GM11168 (cell line): ENCODE results near the gene GALNTL6.

Experiments used
- in situ Hi-C: fragments of 300-500 bp; cut with MboI; formaldehyde crosslinking; loops from one replicate; pipeline ENCODE4 v1.12.0; 2022; ENCODE audit warnings: low sequenced_read_pairs; ENCODE audit not compliant: unreplicated experiment

Gene GALNTL6

GRCh38 chr4:172989984-172990820, 1177.0 kb downstream of the GALNTL6 start:
- in situ Hi-C loops: no loop called here

GRCh38 chr4:172992648-172993378, 1179.6 kb downstream of the GALNTL6 start:
- in situ Hi-C loops: no loop called here

GRCh38 chr4:172995161-172995560, 1182.0 kb downstream of the GALNTL6 start:
- in situ Hi-C loops: no loop called here

- in situ Hi-C loops: no loop called here
These were observed 1182.5 kb downstream of the GALNTL6 start for GRCh38 chr4:172995704-172996103.

GRCh38 chr4:172996571-172997216, 1183.5 kb downstream of the GALNTL6 start:
- in situ Hi-C loops: no loop called here

- in situ Hi-C loops: no loop called here
These were observed 1184.0 kb downstream of the GALNTL6 start for GRCh38 chr4:172997217-172997609.

- in situ Hi-C loops: no loop called here
These were observed 1184.7 kb downstream of the GALNTL6 start for GRCh38 chr4:172997856-172998255.

- in situ Hi-C loops: no loop called here
These were observed 1185.6 kb downstream of the GALNTL6 start for GRCh38 chr4:172998527-172999469.

- in situ Hi-C loops: no loop called here
These were observed 1188.4 kb downstream of the GALNTL6 start for GRCh38 chr4:173001571-173001970.

- in situ Hi-C loops: no loop called here
These were observed 1189.8 kb downstream of the GALNTL6 start for GRCh38 chr4:173002830-173003561.

GRCh38 chr4:173005912-173006633, 1192.9 kb downstream of the GALNTL6 start:
- in situ Hi-C loops: no loop called here

- in situ Hi-C loops: no loop called here
These were observed 1195.2 kb downstream of the GALNTL6 start for GRCh38 chr4:173008436-173008835.

GRCh38 chr4:173009129-173009823, 1196.1 kb downstream of the GALNTL6 start:
- in situ Hi-C loops: no loop called here

- in situ Hi-C loops: loop anchor here (10.0 kb wide), 1 partner anchor 402 kb away; no protein-coding TSS in a partner anchor
These were observed 1199.4 kb downstream of the GALNTL6 start for GRCh38 chr4:173012608-173013007.

- in situ Hi-C loops: loop anchor here (10.0 kb wide), 1 partner anchor 401 kb away; no protein-coding TSS in a partner anchor
These were observed 1200.2 kb downstream of the GALNTL6 start for GRCh38 chr4:173013232-173013930.

GRCh38 chr4:173014113-173014558, 1200.9 kb downstream of the GALNTL6 start:
- in situ Hi-C loops: loop anchor here (10.0 kb wide), 1 partner anchor 401 kb away; no protein-coding TSS in a partner anchor

- in situ Hi-C loops: loop anchor here (10.0 kb wide), 1 partner anchor 400 kb away; no protein-coding TSS in a partner anchor
These were observed 1201.6 kb downstream of the GALNTL6 start for GRCh38 chr4:173014836-173015235.
